GM12878 (cell line): ENCODE data around the gene PTPN18. TPM values are rescaled to one million over a fixed set of nuclear protein-coding genes. Genes with fewer than 3 reads are reported as not detected.

ENCODE experiments used
- ATF2 ChIP-seq: IDR thresholded peaks from 2 replicates; pipeline ENCODE4 v1.6.1; 2012; ENCODE audit warnings: low read length, inconsistent platforms
- ATF7 ChIP-seq: fragments of 450-650 bp; IDR thresholded peaks from 2 replicates; pipeline ENCODE4 v1.6.1; 2016; ENCODE audit warnings: low read depth, mild to moderate bottlenecking
- BCL11A ChIP-seq: IDR thresholded peaks from 2 replicates; pipeline ENCODE4 v1.6.1; 2011; ENCODE audit warnings: low read depth, low read length
- BHLHE40 ChIP-seq, 2 experiments: fragments of 450-650 bp in 1 of 2; IDR thresholded peaks; 2 replicates each; pipeline ENCODE4 v1.6.1; 2011 to 2017; ENCODE audit warnings: low read depth in 2 of 2, borderline replicate concordance in 1 of 2, improper control_type of control experiment in 1 of 2, low read length in 1 of 2, mild to moderate bottlenecking in 1 of 2
- BMI1 ChIP-seq: fragments of 450-650 bp; IDR thresholded peaks from 2 replicates; pipeline ENCODE4 v1.6.1; 2016; ENCODE audit warnings: mild to moderate bottlenecking, moderate library complexity, borderline replicate concordance
- BRCA1 ChIP-seq: IDR thresholded peaks from 2 replicates; pipeline ENCODE4 v1.6.1; 2011; ENCODE audit warnings: low read depth, low read length, improper control_type of control experiment
- CREB1 ChIP-seq: IDR thresholded peaks from 2 replicates; pipeline ENCODE4 v1.6.1; 2012; ENCODE audit warnings: low read depth, mild to moderate bottlenecking, inconsistent platforms
- CREM ChIP-seq: IDR thresholded peaks from 2 replicates; pipeline ENCODE4 v1.6.1; 2014; ENCODE audit warnings: antibody characterized with exemption, low read depth
- CUX1 ChIP-seq: IDR thresholded peaks from 2 replicates; pipeline ENCODE4 v1.6.1; 2012; ENCODE audit warnings: improper control_type of control experiment, low read depth, low read length; ENCODE audit not compliant: insufficient replicate concordance
- DPF2 ChIP-seq: fragments of 450-650 bp; IDR thresholded peaks from 2 replicates; pipeline ENCODE4 v1.6.1; 2017; ENCODE audit warnings: mild to moderate bottlenecking
- EED ChIP-seq: sonication (generic); IDR thresholded peaks from 2 replicates; pipeline ENCODE4 v1.6.1; 2016; ENCODE audit warnings: antibody characterized with exemption, low read depth
- GATAD2B ChIP-seq: fragments of 450-650 bp; conservative IDR thresholded peaks from 2 replicates; pipeline ENCODE4 v1.6.1; 2017; ENCODE audit warnings: low read depth, mild to moderate bottlenecking, moderate library complexity
- MEF2B ChIP-seq: fragments of 450-650 bp; IDR thresholded peaks from 2 replicates; pipeline ENCODE4 v1.6.1; 2018; ENCODE audit warnings: mild to moderate bottlenecking, moderate library complexity; ENCODE audit not compliant: partially characterized antibody, poor library complexity, severe bottlenecking
- NBN ChIP-seq: fragments of 450-650 bp; IDR thresholded peaks from 2 replicates; pipeline ENCODE4 v1.6.1; 2016
- PKNOX1 ChIP-seq: fragments of 450-650 bp; IDR thresholded peaks from 2 replicates; pipeline ENCODE4 v1.6.1; 2016; ENCODE audit warnings: mild to moderate bottlenecking
- POLR2AphosphoS2 ChIP-seq: IDR thresholded peaks from 2 replicates; pipeline ENCODE4 v1.6.1; 2011; ENCODE audit warnings: low read depth, mild to moderate bottlenecking, low read length, improper control_type of control experiment, moderate library complexity
- POU2F2 ChIP-seq: IDR thresholded peaks from 3 replicates; pipeline ENCODE4 v1.6.1; 2011; ENCODE audit warnings: low read depth, mild to moderate bottlenecking, low read length, borderline replicate concordance
- RUNX3 ChIP-seq: IDR thresholded peaks from 2 replicates; pipeline ENCODE4 v1.6.1; 2012; ENCODE audit warnings: low read length, inconsistent platforms
- SPI1 ChIP-seq: IDR thresholded peaks from 2 replicates; pipeline ENCODE4 v1.6.1; 2011; ENCODE audit warnings: low read depth, mild to moderate bottlenecking, low read length, moderate library complexity, borderline replicate concordance; ENCODE audit not compliant: insufficient read depth
- STAT3 ChIP-seq: IDR thresholded peaks from 2 replicates; pipeline ENCODE4 v1.6.1; 2011; ENCODE audit warnings: low read depth, low read length, improper control_type of control experiment
- TBL1XR1 ChIP-seq: IDR thresholded peaks from 2 replicates; pipeline ENCODE4 v1.6.1; 2012; ENCODE audit warnings: low read depth, low read length, improper control_type of control experiment
- polyA plus RNA-seq, 11 experiments: library from polyadenylated mRNA; depleted of rRNA in 4 of 11; unstranded in 6 of 11; stranded (reverse) in 5 of 11; fragments of >200 nt; fragmentation: Nextera tagmentation in 4 of 11; fragmentation: Illumina TruSeq in 1 of 11; extraction: Ambion mirVana in 4 of 11; extraction: Trizol in 1 of 11; gene quantifications; 1 replicate in 1 of 11; 2 replicates in 10 of 11; pipeline versions ENCODE4 v1.2.1 to v1.2.3, GENCODE V29; 2011 to 2016; ENCODE audit warnings: inconsistent platforms in 2 of 11, missing spikeins in 2 of 11, low read depth in 1 of 11
- total RNA-seq, 4 experiments: library from RNA; depleted of rRNA in 3 of 4; stranded (reverse); fragments of >200 nt in 3 of 4; fragmentation: Illumina TruSeq in 1 of 4; extraction: Trizol in 1 of 4; gene quantifications; 2 replicates each; pipeline versions ENCODE4 v1.2.1 to v1.2.3, GENCODE V29; 2013 to 2021

Gene PTPN18
- total and polyA plus RNA-seq, 10 of the 15 experiments (the other 5 are each of a cell fraction or from before 2014, with no cell fraction given) = 14.8 to 89.9 (median 43.4) TPM

GRCh38 chr2:130376433-130377293 is 20.8 kb downstream of the PTPN18 start (continued):
- peak; percentile 82 for TF ChIP-seq CUX1
- TF ChIP-seq DPF2 = peak; percentile 84
- 0 out of 2 replicates have a peak, but pooled peaks have one; percentile 60 for TF ChIP-seq NBN
- TF ChIP-seq ATF7 = peak; percentile 58
- no peak for TF ChIP-seq STAT3
- TF ChIP-seq BCL11A = 0 out of 2 replicates have a peak, but pooled peaks have one; percentile 17
- TF ChIP-seq POLR2AphosphoS2 = peak; percentile 57; the same call in 1 of the 2 replicates
- TF ChIP-seq SPI1 = no peak
- TF ChIP-seq BRCA1 = no peak
- TF ChIP-seq ATF2 = 0 out of 2 replicates have a peak, but pooled peaks have one; percentile 32
- TF ChIP-seq CREM = peak; percentile 53; the same call in 1 of the 2 replicates
- TF ChIP-seq BMI1 = 0 out of 2 replicates have a peak, but pooled peaks have one; percentile 19
- TF ChIP-seq CREB1 = peak; percentile 58; the same call in 1 of the 2 replicates
- peak in 1 of 2 experiments; percentile 39; a peak in 2 of 4 replicates for TF ChIP-seq BHLHE40 (IDR thresholded peaks at IDR 0.05; ENCODE audit: borderline replicate concordance in 1 of 2, low read depth in 2 of 2, low read length in 1 of 2)
- TF ChIP-seq POU2F2 = peak; percentile 72; the same call in 2 of the 3 replicates
- 0 out of 2 replicates have a peak, but pooled peaks have one; percentile 29 for TF ChIP-seq PKNOX1
- TF ChIP-seq MEF2B = peak; percentile 83
- peak; percentile 97 for TF ChIP-seq RUNX3
- TF ChIP-seq EED = peak; percentile 69
- TF ChIP-seq GATAD2B = 0 out of 2 replicates have a peak, but pooled peaks have one; percentile 59
- peak; percentile 76 for TF ChIP-seq TBL1XR1
